GM10248 (cell line): ENCODE measurements around the gene AASS.
A peak's percentile ranks its signal among the peaks of the same experiment; 100 is the strongest.
"Not testable (repeated sequence)": the region's sequence is repeated elsewhere in the genome, so short reads cannot be mapped to it uniquely, and the experiment has no call there.

ENCODE experiments used
- CTCF ChIA-PET: fragments of 300-600 bp; sonication (Branson Sonifier 250); formaldehyde crosslinking; extraction: SDS; loops from one replicate; lab custom pipeline; 2021; ENCODE audit warnings: antibody characterized with exemption; lab: Yijun Ruan, JAX
- POLR2A ChIA-PET: fragments of 350-650 bp; sonication (Branson Sonifier 250); formaldehyde crosslinking; extraction: SDS; loops from one replicate; lab custom pipeline; 2020; ENCODE audit warnings: antibody characterized with exemption; lab: Yijun Ruan, JAX
- DNase-seq: peaks from one replicate; pipeline ENCODE4 v3.0.0; 2012; ENCODE audit errors: extremely low spot score
- TF ChIP-seq, protein P1 (sequence below): IDR thresholded peaks from 2 replicates; pipeline ENCODE4 v1.5.1; 2012; ENCODE audit warnings: mild to moderate bottlenecking, low read depth; ENCODE audit errors: extremely low read depth, missing control alignments, control extremely low read depth

Gene AASS

DNA sequence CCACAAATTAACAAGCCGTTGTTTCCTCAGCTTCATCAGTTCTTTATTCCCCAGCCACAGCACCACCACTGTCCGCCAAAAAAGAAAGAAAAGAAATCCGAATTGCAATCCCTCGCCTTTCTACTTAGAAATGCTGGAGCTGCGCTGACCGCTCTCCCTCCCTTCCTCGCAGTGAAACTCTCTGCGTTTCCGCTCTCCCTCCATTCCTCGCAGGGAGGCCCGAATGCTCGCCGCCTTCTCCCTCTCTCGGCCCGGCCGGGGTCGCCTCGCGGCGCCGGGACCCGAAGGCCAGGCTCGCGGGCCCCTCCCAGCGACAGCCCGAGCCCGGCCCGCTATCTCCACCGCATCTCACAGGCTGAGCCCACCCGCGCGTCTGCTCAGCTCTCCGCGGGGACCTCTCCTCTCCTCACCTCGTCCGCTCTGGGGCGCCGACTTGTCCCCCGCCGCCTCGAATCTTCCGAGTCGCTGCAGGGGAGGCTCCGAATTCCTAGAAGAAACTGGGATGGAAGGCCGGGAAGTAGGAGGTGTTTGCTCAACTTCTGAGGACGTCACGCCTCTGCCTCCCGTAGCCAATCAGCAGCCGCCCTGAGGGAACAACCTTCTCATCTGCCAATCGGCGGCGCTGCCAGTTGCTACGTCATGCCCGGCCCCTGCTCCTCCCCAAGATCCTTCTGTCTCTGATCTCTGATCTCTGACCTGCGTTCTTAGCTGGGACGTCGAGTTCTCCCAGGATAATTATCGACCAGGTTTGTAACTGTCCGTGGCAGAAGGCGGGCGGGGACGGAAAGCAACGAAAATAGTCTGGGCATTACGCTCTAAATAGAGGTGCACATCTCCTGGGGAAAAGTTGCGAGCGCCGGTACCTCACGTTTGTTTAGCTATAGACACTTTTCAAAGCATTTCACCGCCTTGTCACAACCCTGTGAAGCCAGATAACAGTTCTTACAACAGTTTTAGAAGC is at the start of gene AASS:
Gene AASS (minus strand): TSS at position 499 of the 961 bp plus-strand sequence. CDS start 10,523 bp downstream, outside the sequence.
- TF ChIP-seq, protein P1, sequence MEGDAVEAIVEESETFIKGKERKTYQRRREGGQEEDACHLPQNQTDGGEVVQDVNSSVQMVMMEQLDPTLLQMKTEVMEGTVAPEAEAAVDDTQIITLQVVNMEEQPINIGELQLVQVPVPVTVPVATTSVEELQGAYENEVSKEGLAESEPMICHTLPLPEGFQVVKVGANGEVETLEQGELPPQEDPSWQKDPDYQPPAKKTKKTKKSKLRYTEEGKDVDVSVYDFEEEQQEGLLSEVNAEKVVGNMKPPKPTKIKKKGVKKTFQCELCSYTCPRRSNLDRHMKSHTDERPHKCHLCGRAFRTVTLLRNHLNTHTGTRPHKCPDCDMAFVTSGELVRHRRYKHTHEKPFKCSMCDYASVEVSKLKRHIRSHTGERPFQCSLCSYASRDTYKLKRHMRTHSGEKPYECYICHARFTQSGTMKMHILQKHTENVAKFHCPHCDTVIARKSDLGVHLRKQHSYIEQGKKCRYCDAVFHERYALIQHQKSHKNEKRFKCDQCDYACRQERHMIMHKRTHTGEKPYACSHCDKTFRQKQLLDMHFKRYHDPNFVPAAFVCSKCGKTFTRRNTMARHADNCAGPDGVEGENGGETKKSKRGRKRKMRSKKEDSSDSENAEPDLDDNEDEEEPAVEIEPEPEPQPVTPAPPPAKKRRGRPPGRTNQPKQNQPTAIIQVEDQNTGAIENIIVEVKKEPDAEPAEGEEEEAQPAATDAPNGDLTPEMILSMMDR, result no peak
- ChIA-PET POLR2A (no interaction called here), CTCF (interaction anchor here (0.8 to 1.3 kb wide), 3 partner anchors 12 to 33 kb away, joined by 3 to 4 read pairs (median 3); no protein-coding TSS in a partner anchor)
- DNase-seq, result peak; percentile 78

DNA sequence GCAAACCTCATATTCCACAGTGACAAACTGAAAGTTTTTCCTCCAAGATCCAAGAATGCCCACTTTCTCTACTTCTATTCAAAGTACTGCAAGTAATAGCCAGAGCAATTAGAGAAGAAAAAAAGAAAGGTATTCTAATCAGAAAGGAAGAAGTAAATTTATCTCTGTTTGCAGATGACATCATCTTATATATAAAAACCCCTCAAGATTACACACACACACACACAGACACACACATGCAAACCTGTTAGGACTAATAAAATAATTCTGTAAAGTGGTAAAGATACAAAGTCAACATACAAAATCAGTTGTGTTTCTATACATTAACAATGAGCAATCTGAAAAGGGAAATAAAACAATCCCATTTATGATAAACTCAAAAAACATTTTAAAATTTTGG is 44.7 kb upstream of the AASS start:
- POLR2A ChIA-PET, result no interaction called here
- TF ChIP-seq, protein P1, result no peak
- CTCF ChIA-PET, result interaction anchor here (1.2 kb wide), 1 partner anchor 45 kb away, joined by 3 read pairs; no protein-coding TSS in a partner anchor
- no peak for DNase-seq

DNA sequence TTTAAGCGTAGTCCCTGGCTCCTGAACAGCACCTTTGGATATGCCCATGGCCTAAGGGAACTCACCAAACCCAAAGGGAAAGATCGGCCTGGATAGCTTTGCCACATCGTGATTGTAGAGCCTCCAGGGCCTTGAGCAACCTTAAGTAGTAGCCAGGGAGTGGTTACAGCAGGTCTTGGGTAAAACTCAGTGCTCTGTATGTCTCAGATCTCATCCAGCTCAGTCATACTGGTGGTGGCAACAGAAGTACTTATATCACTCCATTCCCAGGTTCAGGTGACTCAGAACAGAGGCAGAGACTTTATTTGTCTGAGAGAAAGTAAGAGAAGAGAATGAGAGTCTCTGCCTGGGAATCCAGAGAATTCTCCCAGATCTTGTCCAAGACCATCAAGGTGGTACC is 39.1 kb upstream of the AASS start:
- DNase-seq, result no peak
- ChIA-PET POLR2A (no interaction called here), CTCF (no interaction called here)
- TF ChIP-seq, protein P1, result no peak

DNA sequence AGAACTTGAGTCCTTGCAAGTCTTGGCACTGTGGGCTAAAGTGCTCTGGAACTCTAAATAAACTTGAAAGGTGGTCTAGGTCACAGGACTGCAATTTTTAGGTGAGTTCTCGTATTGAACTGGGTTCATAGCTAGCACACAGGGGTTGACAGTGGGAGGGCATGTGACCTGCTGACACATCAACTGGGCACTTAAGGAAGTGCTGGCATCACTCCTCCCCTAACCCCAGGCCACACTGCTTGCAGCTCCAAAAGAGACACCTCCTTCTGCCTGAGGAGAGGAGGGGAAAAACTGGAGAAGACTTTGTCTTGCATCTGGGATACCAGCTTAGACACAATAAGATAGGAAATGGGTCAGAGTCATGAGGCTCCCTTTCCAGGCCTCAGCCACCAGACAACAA is 38.0 kb upstream of the AASS start:
- ChIA-PET POLR2A (no interaction called here), CTCF (no interaction called here)
- TF ChIP-seq, protein P1, result no peak
- DNase-seq, result no peak

DNA sequence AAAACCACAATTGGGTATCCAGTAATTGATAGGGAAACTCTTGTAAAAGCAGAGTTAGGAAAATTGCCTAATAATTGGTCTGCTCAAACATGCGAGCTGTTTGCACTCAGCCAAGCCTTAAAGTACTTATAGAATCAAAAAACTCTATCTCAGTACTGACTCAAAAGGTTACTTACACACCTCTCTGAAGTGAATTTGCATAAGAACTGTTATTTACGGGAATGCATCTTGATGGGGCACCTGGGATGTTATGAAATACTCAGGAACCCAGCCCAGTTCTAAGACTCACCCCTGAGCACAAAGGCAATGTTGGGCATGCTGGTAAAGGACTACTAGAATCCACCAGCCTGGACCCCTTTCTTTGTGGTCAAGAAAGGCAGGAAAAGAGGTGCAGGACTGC is 28.1 kb upstream of the AASS start:
- POLR2A ChIA-PET, DNase-seq, CTCF ChIA-PET: not testable (repeated sequence)

DNA sequence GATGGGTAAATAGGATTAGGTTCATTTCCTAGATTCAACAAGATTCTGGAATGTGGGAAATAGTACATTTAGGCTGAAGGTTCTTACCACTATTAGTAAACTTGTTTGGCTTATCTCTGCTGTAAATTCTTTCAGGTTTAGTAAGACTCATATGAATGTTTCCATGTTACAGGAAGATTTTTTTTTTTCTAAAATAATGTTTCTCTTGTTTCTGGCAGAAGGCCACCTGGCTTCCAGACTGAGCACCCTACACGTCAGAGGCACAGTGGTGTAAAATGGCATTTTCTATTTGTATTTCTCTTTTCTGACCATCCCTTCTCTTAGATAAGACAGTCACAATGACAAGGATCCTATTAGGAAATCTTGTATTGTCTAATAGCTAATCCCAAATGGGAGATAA is 22.7 kb upstream of the AASS start:
- no peak for DNase-seq
- TF ChIP-seq, protein P1, result no peak
- ChIA-PET CTCF (no interaction called here), POLR2A (no interaction called here)

DNA sequence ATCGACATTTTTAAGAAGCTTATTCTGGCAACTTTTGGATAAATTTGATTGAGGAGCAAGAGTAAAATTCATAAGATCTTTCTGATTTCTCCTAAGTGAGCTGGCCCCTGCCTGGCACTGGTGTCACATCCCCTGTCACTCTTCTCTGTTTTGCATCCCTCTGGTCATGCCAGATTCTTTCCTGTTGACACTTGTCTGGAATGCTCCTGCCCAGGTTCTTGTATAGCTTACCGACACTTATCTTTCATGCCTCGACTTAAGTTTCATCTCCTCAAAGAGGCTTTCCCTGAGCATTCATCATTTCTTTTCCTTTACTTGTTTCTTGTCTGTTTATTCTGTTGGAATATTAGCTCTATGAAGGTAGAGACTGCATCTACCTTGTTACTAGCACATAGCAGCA is 22.2 kb upstream of the AASS start:
- no peak for DNase-seq
- ChIA-PET POLR2A (no interaction called here), CTCF (interaction anchor here (0.8 to 1.3 kb wide), 2 partner anchors 11 to 32 kb away, joined by 3 to 4 read pairs; no protein-coding TSS in a partner anchor)
- TF ChIP-seq, protein P1, result no peak
